HG02571 (cell line): Measurements from ENCODE around the gene RYR3.
"Not testable (repeated sequence)": the region's sequence is repeated elsewhere in the genome, so short reads cannot be mapped to it uniquely, and the experiment has no call there.

ENCODE experiments used
- ATAC-seq: cut with Tn5 transposase; IDR thresholded peaks from one replicate; pipeline ENCODE4 v1.9.1; 2021; ENCODE audit warnings: mild to moderate bottlenecking, moderate library complexity; ENCODE audit not compliant: unreplicated experiment

The RYR3 gene

GRCh38 chr15:33813891-33814290 is 503.1 kb downstream of the RYR3 start:
- ATAC-seq: no peak

- ATAC-seq: not testable (repeated sequence)
Measured at GRCh38 chr15:33819499-33819898, 508.7 kb downstream of the RYR3 start.

- no peak for ATAC-seq
Measured at GRCh38 chr15:33822479-33822878, 511.7 kb downstream of the RYR3 start.

- no peak for ATAC-seq
Measured at GRCh38 chr15:33823119-33823518, 512.4 kb downstream of the RYR3 start.

- no peak for ATAC-seq
Measured at GRCh38 chr15:33825453-33825852, 514.7 kb downstream of the RYR3 start.

- ATAC-seq: no peak
Measured at GRCh38 chr15:33826201-33826600, 515.4 kb downstream of the RYR3 start.

- no peak for ATAC-seq
Measured at GRCh38 chr15:33830351-33830750, 519.6 kb downstream of the RYR3 start.

GRCh38 chr15:33831646-33832045 is 520.9 kb downstream of the RYR3 start:
- ATAC-seq: no peak

GRCh38 chr15:33834892-33835743 is 524.4 kb downstream of the RYR3 start:
- ATAC-seq: no peak

GRCh38 chr15:33837294-33837693 is 526.5 kb downstream of the RYR3 start:
- ATAC-seq: no peak

- ATAC-seq: no peak
Measured at GRCh38 chr15:33839540-33839939, 528.8 kb downstream of the RYR3 start.

- no peak for ATAC-seq
Measured at GRCh38 chr15:33840615-33841014, 529.8 kb downstream of the RYR3 start.

GRCh38 chr15:33844186-33844585 is 533.4 kb downstream of the RYR3 start:
- no peak for ATAC-seq

- ATAC-seq: no peak
Measured at GRCh38 chr15:33844597-33844996, 533.8 kb downstream of the RYR3 start.

GRCh38 chr15:33846142-33846541 is 535.4 kb downstream of the RYR3 start:
- ATAC-seq: no peak

GRCh38 chr15:33846862-33847261 is 536.1 kb downstream of the RYR3 start:
- no peak for ATAC-seq

- ATAC-seq: no peak
Measured at GRCh38 chr15:33848011-33848410, 537.2 kb downstream of the RYR3 start.

- no peak for ATAC-seq
Measured at GRCh38 chr15:33851079-33851478, 540.3 kb downstream of the RYR3 start.

- ATAC-seq: no peak
Measured at GRCh38 chr15:33852094-33852493, 541.3 kb downstream of the RYR3 start.

GRCh38 chr15:33852570-33852969 is 541.8 kb downstream of the RYR3 start:
- no peak for ATAC-seq

- no peak for ATAC-seq
Measured at GRCh38 chr15:33857726-33858125, 547.0 kb downstream of the RYR3 start.

- ATAC-seq: no peak
Measured at GRCh38 chr15:33858836-33859235, 548.1 kb downstream of the RYR3 start.

- ATAC-seq: no peak
Measured at GRCh38 chr15:33859992-33860545, 549.3 kb downstream of the RYR3 start.
